PFSK-1 (cell line): ENCODE data around the gene UFSP1.

Experiments
- FOXP2 ChIP-seq: optimal IDR thresholded peaks from 2 replicates; pipeline ENCODE3; 2011; ENCODE audit warnings: borderline replicate concordance, control low read depth, inconsistent platforms; ENCODE audit not compliant: insufficient read depth; ENCODE audit errors: extremely low read length, extremely low read depth
- POLR2AphosphoS5 ChIP-seq: IDR thresholded peaks from 2 replicates; pipeline ENCODE4 v1.6.1; 2012; ENCODE audit warnings: low read depth, mild to moderate bottlenecking, control low read depth, low read length, moderate library complexity
- REST ChIP-seq, 2 experiments: IDR thresholded peaks; 2 replicates each; pipeline versions ENCODE4 v1.6.1 to v1.8.0; 2011 to 2012; ENCODE audit warnings: low read depth in 2 of 2, low read length in 2 of 2, control low read depth in 1 of 2, inconsistent platforms in 1 of 2, mild to moderate bottlenecking in 1 of 2, moderate library complexity in 1 of 2; ENCODE audit not compliant: insufficient read depth in 1 of 2
- SIN3A ChIP-seq: IDR thresholded peaks from 2 replicates; pipeline ENCODE4 v1.6.1; 2012; ENCODE audit warnings: mild to moderate bottlenecking, low read length, moderate library complexity, borderline replicate concordance; ENCODE audit not compliant: insufficient read depth
- TAF1 ChIP-seq: IDR thresholded peaks from 2 replicates; pipeline ENCODE4 v1.6.1; 2012; ENCODE audit warnings: low read length, control low read depth, borderline replicate concordance; ENCODE audit not compliant: insufficient read depth

UFSP1 gene

DNA sequence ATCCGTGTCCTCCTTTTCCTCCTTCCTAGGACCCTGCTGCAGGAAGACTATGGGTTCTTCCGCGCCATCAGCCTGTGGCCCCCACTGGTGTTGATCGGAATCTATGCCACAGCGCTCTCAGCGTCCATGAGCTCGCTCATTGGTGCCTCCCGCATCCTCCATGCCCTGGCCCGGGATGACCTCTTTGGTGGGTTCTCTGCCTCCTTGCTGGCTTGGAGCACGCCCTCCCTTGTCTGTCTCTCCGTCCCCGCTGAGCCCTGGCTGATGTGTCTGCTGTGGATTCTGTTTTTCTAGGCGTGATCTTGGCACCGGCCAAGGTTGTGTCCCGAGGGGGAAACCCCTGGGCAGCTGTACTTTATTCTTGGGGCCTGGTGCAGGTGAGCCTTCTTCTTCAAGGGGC, 29.7 kb downstream of the UFSP1 start:
- TF ChIP-seq POLR2AphosphoS5 (no peak), SIN3A (no peak), FOXP2 (no peak), TAF1 (no peak), REST (IDR thresholded peaks at IDR 0.05; ENCODE audit: insufficient read depth in 1 of 2, low read depth in 2 of 2, low read length in 2 of 2) (no peak)

DNA sequence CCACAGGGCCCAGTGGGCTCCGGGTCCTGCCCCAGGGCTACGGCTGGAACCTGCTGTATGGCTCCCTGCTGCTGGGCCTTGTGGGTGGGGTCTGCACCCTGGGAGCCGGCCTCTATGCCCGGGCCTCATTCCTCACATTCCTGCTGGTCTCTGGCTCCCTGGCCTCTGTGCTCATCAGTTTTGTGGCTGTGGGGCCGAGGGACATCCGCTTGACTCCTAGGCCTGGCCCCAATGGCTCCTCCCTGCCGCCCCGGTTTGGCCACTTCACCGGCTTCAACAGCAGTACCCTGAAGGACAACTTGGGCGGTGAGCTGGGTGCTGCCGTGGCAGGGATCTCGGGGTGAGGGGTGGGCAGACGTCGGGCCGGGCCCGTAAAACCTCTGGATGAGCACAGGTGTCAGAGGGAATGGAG, 32.6 kb downstream of the UFSP1 start:
- TF ChIP-seq FOXP2, result no peak
- no peak for TF ChIP-seq SIN3A
- no peak for TF ChIP-seq POLR2AphosphoS5
- no peak for TF ChIP-seq REST (IDR thresholded peaks at IDR 0.05; ENCODE audit: insufficient read depth in 1 of 2, low read depth in 2 of 2, low read length in 2 of 2)
- TF ChIP-seq TAF1, result no peak

GRCh38 chr7:100855515-100855914, 34.0 kb downstream of the UFSP1 start:
- TF ChIP-seq FOXP2, result no peak
- no peak for TF ChIP-seq POLR2AphosphoS5
- TF ChIP-seq TAF1, result no peak
- no peak for TF ChIP-seq REST (IDR thresholded peaks at IDR 0.05; ENCODE audit: insufficient read depth in 1 of 2, low read depth in 2 of 2, low read length in 2 of 2)
- no peak for TF ChIP-seq SIN3A

GRCh38 chr7:100854146-100854895, 35.2 kb downstream of the UFSP1 start:
- TF ChIP-seq SIN3A (no peak), FOXP2 (no peak), POLR2AphosphoS5 (no peak), REST (IDR thresholded peaks at IDR 0.05; ENCODE audit: insufficient read depth in 1 of 2, low read depth in 2 of 2, low read length in 2 of 2) (no peak), TAF1 (no peak)
